Left ventricle myocardium inferior (tissue), 1 donor: ENCODE results near the gene FABP3. TPM values are rescaled to one million over a fixed set of nuclear protein-coding genes. Genes with fewer than 3 reads are reported as not detected.
A peak's percentile ranks its signal among the peaks of the same experiment; 100 is the strongest.

Experiments used
- DNase-seq: peaks from one replicate; pipeline ENCODE4 v3.0.0-alpha.2; 2020
- H3K27ac ChIP-seq: fragments of 200-600 bp; replicated peaks from 2 replicates; pipeline ENCODE4 v1.8.0; 2021
- H3K27me3 ChIP-seq: fragments of 200-600 bp; 2 replicates; pipeline ENCODE4 v1.8.0; 2021; ENCODE audit warnings: low read depth
- H3K36me3 ChIP-seq: fragments of 200-600 bp; 2 replicates; pipeline ENCODE4 v1.8.0; 2021
- H3K4me1 ChIP-seq: fragments of 200-600 bp; 2 replicates; pipeline ENCODE4 v1.8.0; 2021
- H3K4me3 ChIP-seq: fragments of 200-600 bp; 2 replicates; pipeline ENCODE4 v1.8.0; 2021; ENCODE audit warnings: mild to moderate bottlenecking, moderate library complexity
- H3K9me3 ChIP-seq: fragments of 200-600 bp; replicated peaks from 2 replicates; pipeline ENCODE4 v1.8.0; 2021
- intact Hi-C: fragments of 100-400 bp; cut with micrococcal nuclease; formaldehyde crosslinking; loops from one replicate; pipeline ENCODE4 v1.11.0; 2022
- total RNA-seq: library from RNA; stranded (reverse); fragmentation: NEBNext Ultra II Directional; extraction: Animal tissue kit (Norgen Biotek cat#: 25700); gene quantifications from one replicate; pipeline ENCODE4 v1.2.1, GENCODE V29; 2021
- TF ChIP-seq, protein P1 (sequence below): fragments of 200-600 bp; IDR thresholded peaks from 2 replicates; pipeline ENCODE4 v1.8.0; 2021; ENCODE audit warnings: antibody characterized with exemption, mild to moderate bottlenecking, borderline replicate concordance
- donor health status: DM: no; HTN: yes; CAD: no; lungs with severe emphysema.

Gene FABP3
- total RNA-seq, 1 donor from 2014 or later, result 4,737 TPM

DNA sequence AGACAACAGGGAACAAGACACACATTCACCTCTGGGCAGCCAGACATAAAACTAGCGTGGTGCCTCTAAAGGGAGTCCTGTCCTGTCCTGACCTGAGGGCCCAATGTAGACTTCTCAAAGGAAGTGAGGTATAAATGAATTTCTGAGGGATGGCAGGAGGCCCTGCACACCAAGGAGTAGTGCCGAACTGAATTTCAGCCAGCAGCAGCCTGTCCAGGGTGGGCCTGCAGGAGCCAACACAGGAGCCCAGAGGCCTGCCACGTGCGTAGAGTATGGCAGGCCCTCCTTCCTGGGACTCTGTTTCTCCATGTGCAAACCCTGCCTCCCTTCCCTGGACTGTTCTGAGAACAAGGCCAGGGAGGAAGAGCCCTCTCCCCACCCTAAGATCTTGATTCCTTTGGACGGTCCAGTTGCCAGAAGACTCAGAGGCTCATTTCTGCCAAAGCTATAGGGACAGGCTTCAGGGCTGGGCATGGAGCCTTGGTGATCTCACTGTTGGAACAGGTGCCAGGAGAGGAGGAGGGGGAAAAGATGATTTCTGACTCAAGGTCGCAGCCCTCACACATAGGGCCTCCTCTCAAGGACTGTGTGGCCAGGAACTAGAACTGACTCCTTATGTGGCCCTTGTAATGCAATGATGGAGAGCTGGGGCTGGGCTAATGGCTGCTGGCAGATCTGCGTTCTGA, 1.8 kb upstream of the FABP3 start:
- Histone ChIP-seq H3K9me3 (no peaks in the 10 kb centered on the region), H3K27me3 (no peaks in the 10 kb centered on the region), H3K4me3 (no peak overlapping the region), H3K4me1 (peaks cover 42% of the 10 kb centered on the region), H3K27ac (peak overlapping the region; percentile 96), H3K36me3 (peaks cover 22% of the 10 kb centered on the region)
- TF ChIP-seq, protein P1, sequence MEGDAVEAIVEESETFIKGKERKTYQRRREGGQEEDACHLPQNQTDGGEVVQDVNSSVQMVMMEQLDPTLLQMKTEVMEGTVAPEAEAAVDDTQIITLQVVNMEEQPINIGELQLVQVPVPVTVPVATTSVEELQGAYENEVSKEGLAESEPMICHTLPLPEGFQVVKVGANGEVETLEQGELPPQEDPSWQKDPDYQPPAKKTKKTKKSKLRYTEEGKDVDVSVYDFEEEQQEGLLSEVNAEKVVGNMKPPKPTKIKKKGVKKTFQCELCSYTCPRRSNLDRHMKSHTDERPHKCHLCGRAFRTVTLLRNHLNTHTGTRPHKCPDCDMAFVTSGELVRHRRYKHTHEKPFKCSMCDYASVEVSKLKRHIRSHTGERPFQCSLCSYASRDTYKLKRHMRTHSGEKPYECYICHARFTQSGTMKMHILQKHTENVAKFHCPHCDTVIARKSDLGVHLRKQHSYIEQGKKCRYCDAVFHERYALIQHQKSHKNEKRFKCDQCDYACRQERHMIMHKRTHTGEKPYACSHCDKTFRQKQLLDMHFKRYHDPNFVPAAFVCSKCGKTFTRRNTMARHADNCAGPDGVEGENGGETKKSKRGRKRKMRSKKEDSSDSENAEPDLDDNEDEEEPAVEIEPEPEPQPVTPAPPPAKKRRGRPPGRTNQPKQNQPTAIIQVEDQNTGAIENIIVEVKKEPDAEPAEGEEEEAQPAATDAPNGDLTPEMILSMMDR, result no peak
- DNase-seq, result peak; percentile 59
- intact Hi-C loops, result no loop called here

DNA sequence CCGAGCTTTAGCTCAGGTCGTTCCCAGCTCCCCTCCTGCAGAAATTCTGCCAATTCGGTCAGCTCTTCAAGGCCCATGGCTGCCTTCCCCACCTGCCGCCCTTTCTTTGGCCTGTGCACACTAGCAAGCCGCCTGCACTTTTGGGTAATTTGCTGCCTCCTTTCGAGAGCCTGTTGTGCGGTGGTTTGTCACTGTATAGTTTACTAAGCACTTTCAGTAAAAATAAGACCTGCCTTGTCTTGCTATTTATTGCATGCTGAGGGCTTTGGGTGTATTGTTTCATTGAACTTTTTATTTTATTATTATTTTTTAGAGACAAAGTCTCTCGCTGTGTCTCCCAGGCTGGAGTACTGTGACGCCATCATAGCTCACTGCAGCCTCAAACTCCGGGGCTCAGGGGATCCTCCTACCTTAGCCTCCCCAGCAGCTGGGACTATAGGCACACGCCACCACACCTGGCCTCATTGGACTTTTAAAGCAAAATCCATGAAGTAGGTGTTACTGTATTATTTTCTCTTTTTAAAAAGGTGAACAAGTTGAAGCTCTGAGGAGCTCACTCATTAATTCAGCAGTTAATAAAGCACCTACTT, 1.1 kb upstream of the FABP3 start:
- no peaks in the 10 kb centered on the region for H3K27me3 ChIP-seq
- intact Hi-C loops, result no loop called here

DNA sequence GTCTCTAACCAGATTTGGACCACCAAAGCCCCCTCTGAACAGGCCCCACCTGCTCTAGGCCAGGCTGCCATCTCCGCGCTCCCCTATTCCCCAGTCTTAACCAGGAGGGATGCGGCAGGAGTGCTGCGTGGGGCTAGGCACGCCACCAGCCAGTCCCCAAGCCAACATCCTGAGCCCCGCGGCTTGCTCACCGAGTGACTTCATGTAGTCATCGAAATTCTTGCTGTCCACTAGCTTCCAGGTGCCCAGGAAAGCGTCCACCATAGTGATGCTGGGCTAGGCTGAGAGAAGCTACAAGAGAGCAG, 173 bp downstream of the FABP3 start:
- peak overlapping the region; percentile 96 for H3K27ac ChIP-seq
- peaks cover 35% of the 10 kb centered on the region for H3K36me3 ChIP-seq
- intact Hi-C loops, result no loop called here
- H3K4me3 ChIP-seq, result peak overlapping the region; percentile 75
- peaks cover 50% of the 10 kb centered on the region for H3K4me1 ChIP-seq
- no peaks in the 10 kb centered on the region for H3K27me3 ChIP-seq
- TF ChIP-seq, protein P1, result no peak
- H3K9me3 ChIP-seq, result no peaks in the 10 kb centered on the region
- no peak for DNase-seq

More for the DNA sequence above, 1.1 kb upstream of the FABP3 start:
- no peak for DNase-seq
- H3K4me1 ChIP-seq, result peaks cover 41% of the 10 kb centered on the region
- H3K9me3 ChIP-seq, result no peaks in the 10 kb centered on the region
- TF ChIP-seq, protein P1, result no peak
- peaks cover 26% of the 10 kb centered on the region for H3K36me3 ChIP-seq
- peak overlapping the region; percentile 96 for H3K27ac ChIP-seq
- peak overlapping the region; percentile 75 for H3K4me3 ChIP-seq

DNA sequence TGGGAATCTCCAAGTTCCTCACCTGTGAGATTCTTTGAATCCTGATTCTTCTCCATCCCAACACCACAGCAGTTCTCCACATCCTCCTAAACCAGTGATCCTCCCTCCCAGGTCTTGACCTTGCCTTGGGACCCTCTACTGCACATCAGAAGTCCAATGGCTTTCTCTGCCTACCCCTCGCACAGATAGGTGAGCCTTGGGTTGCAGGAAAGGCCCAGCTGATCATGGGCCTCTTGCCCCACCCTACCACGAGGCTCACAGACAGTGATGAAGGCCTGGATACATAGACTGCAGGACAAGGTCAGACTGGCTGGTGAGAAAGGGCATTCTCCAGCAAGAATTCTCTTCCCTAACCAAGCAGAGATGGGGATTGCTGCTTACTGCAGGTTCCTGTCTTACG, 825 bp downstream of the FABP3 start:
- no peak for DNase-seq
- peak overlapping the region; percentile 75 for H3K4me3 ChIP-seq
- H3K36me3 ChIP-seq, result peaks cover 41% of the 10 kb centered on the region
- peak overlapping the region; percentile 96 for H3K27ac ChIP-seq
- TF ChIP-seq, protein P1, result no peak
- H3K27me3 ChIP-seq, result no peaks in the 10 kb centered on the region
- intact Hi-C loops, result no loop called here
- H3K4me1 ChIP-seq, result peaks cover 56% of the 10 kb centered on the region
- H3K9me3 ChIP-seq, result no peaks in the 10 kb centered on the region

DNA sequence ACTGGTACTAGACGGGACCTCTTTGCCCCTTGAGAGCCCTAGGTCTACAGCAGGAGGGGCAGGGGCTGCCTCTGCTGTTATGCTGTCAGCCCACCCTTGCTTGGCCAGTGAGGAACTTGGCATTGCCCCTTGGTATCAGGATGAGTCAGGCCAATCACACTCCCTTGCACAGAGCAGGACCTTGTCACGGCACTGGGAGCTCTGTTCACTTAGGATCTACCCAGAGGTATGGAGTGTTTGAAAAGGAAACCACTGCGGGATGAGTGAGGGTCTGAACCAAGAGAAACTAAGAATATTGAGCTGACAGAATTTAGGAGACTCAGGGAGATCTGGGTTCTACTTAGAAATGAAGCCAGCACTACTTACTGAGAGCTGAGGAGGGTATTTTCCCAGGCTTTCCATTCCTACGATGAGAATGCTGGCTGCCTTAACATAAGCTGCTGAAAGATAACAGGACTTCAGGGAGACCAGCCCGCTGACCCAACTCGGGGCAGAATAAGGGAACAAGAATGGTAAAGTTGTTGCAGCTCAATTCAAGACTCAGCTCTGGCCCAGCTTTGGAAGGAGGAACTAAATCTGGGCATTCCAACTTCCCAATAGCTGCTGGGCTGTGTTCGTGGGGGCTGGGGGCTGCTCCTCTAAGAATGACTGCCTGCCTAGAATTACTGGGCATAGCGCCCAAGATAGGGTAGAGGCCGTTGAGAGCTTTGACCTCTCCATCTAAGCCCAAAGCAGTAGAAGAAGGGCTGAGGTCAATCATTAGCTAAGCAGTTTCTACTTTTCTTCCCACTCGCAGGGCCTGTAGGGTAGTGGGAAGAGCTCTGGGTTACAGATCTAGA, 1.5 kb downstream of the FABP3 start:
- Histone ChIP-seq H3K9me3 (no peaks in the 10 kb centered on the region), H3K27me3 (no peaks in the 10 kb centered on the region), H3K4me3 (peak overlapping the region; percentile 75), H3K36me3 (peaks cover 48% of the 10 kb centered on the region), H3K4me1 (peaks cover 63% of the 10 kb centered on the region), H3K27ac (peak overlapping the region; percentile 96)
- TF ChIP-seq, protein P1, result no peak
- intact Hi-C loops, result no loop called here
- no peak for DNase-seq
